Measurements from ENCODE around the gene LINGO3. TPM values are rescaled to one million over a fixed set of nuclear protein-coding genes. Genes with fewer than 3 reads are reported as not detected.

LINGO3 gene
- total and polyA plus RNA-seq, 2 donors (not counting 3 experiments of a cell fraction or from before 2014, with no cell fraction given), result not detected

DNA sequence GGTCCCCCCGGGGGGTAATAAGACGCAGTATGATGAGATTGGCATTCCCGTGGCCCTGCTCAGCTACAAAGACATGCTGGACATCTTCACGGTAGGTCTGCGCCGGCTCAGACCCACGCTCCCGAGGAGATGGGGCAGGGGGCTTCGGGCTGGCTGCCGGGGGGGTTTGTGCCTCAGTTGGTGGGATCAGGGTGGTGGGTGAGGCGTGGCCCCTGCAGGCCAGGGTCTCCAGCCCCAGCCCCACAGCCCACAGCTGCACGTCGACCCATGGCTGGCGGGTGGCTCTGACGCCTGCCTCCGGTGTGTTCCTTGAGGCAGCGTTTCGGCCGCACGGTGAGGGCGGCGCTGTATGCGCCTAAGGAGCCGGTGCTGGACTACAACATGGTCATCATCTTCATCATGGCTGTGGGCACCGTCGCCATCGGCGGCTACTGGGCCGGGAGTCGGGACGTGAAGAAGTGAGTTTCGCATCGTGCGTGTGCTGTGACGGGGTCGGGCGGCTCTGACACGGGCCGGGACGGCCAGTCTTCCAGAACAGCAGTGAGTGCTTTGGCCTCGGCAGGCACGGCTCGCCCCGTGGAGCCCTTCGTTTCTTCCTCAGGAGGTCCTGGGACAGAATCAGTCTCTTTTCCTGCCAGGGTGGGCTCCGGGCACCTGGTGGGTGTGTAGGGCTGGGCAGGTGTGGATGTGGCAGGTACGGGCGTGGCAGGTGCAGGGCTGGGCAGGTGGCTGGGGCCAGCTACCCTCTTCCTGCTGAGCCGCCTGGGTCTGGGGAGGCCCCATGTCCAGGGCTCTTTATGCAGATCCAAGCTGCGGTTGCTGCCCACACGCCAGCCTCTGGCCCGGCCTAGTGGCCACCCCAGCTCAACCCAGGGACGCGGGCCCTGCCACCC, 31.0 kb upstream of the LINGO3 start:
- Histone ChIP-seq H3K9me3 (replicated peaks; ENCODE audit: control insufficient read depth, insufficient read depth, low read length) (no peaks in the 10 kb centered on the region), H3K4me1 (ENCODE audit: control insufficient read depth, extremely low read depth, insufficient read depth, low read length) (no peaks in the 10 kb centered on the region), H3K4me2 (ENCODE audit: insufficient read depth, low read length) (no peak overlapping the region), H4K20me1 (replicated peaks; ENCODE audit: control insufficient read depth, extremely low read depth, insufficient read depth, low read length) (no peaks in the 10 kb centered on the region), H3K79me2 (ENCODE audit: control insufficient read depth, insufficient read depth, low read length) (peaks cover 2% of the 10 kb centered on the region), H3K9ac (replicated peaks; ENCODE audit: extremely low read depth, insufficient read depth, low read length) (no peak overlapping the region), H3K27ac (ENCODE audit: insufficient read depth, low read depth, low read length) (no peak overlapping the region), H3K36me3 (ENCODE audit: control insufficient read depth in 2 of 2, extremely low read depth in 1 of 2, insufficient read depth in 2 of 2, low read length in 2 of 2) (no peaks in the 10 kb centered on the region), H2AFZ (ENCODE audit: low read depth, low read length) (no peak overlapping the region), H3K27me3 (ENCODE audit: control insufficient read depth in 2 of 2, insufficient read depth in 2 of 2, low read length in 2 of 2) (no peaks in the 10 kb centered on the region), H3K9me1 (replicated peaks; ENCODE audit: control insufficient read depth, extremely low read depth, insufficient read depth, low read length) (no peaks in the 10 kb centered on the region), H3K4me3 (replicated peaks in 1 of 3; ENCODE audit: insufficient read depth in 1 of 3, low read depth in 1 of 3, low read length in 3 of 3) (no peak overlapping the region)
- intact Hi-C loops (cut with micrococcal nuclease) (no loop called here), dilution Hi-C loops (cut with MboI; ENCODE audit: extremely low pct_ligation_motif_present, low sequenced_read_pairs) (no loop called here)
- no peak for FAIRE-seq
- ChIA-PET POLR2A (no interaction called here), CTCF (no interaction called here)
- BruUV-seq (replicated peaks), result no TSS peak
- DNase-seq (ENCODE audit: low read depth, low spot score), result no peak
- no peak for TF ChIP-seq POLR2AphosphoS5 (IDR thresholded peaks at IDR 0.05; ENCODE audit: insufficient read depth, low read depth, low read length)
- no peak for TF ChIP-seq JUN (IDR thresholded peaks at IDR 0.05; ENCODE audit: borderline replicate concordance, insufficient read depth, insufficient read length, low read depth)
- no peak for TF ChIP-seq POLR2A (IDR thresholded peaks at IDR 0.05; ENCODE audit: low read depth, low read length)
- no peak for TF ChIP-seq MYC (IDR thresholded peaks at IDR 0.05; ENCODE audit: low read depth, low read length)
- TF ChIP-seq, protein P1, sequence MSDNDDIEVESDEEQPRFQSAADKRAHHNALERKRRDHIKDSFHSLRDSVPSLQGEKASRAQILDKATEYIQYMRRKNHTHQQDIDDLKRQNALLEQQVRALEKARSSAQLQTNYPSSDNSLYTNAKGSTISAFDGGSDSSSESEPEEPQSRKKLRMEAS (IDR thresholded peaks at IDR 0.05; ENCODE audit: insufficient read depth, insufficient read length), result no peak
- TF ChIP-seq FOS (IDR thresholded peaks at IDR 0.05; ENCODE audit: borderline replicate concordance, insufficient read depth, low read length), result no peak
- TF ChIP-seq GATA2 (IDR thresholded peaks at IDR 0.05; ENCODE audit: insufficient read depth, insufficient read length, low read depth, low read length), result no peak
- TF ChIP-seq EZH2 (IDR thresholded peaks at IDR 0.05; ENCODE audit: borderline replicate concordance, low read depth, low read length, severe bottlenecking), result no peak
- TF ChIP-seq, protein P2, sequence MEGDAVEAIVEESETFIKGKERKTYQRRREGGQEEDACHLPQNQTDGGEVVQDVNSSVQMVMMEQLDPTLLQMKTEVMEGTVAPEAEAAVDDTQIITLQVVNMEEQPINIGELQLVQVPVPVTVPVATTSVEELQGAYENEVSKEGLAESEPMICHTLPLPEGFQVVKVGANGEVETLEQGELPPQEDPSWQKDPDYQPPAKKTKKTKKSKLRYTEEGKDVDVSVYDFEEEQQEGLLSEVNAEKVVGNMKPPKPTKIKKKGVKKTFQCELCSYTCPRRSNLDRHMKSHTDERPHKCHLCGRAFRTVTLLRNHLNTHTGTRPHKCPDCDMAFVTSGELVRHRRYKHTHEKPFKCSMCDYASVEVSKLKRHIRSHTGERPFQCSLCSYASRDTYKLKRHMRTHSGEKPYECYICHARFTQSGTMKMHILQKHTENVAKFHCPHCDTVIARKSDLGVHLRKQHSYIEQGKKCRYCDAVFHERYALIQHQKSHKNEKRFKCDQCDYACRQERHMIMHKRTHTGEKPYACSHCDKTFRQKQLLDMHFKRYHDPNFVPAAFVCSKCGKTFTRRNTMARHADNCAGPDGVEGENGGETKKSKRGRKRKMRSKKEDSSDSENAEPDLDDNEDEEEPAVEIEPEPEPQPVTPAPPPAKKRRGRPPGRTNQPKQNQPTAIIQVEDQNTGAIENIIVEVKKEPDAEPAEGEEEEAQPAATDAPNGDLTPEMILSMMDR (IDR thresholded peaks at IDR 0.05; ENCODE audit: extremely low read depth in 1 of 2, insufficient read depth in 1 of 2, low read depth in 1 of 2, low read length in 2 of 2), result no peak

Data from endothelial cell of umbilical vein (primary cell).